IPS-20b (cell line): Measurements from ENCODE around the gene COL28A1.

Experiments used
- H3K27ac ChIP-seq: one replicate; pipeline ENCODE4 v1.5.1; 2013; ENCODE audit warnings: low read length
- H3K27me3 ChIP-seq: 2 replicates; pipeline ENCODE4 v1.6.1; 2013; ENCODE audit warnings: mild to moderate bottlenecking, low read length, inconsistent platforms; ENCODE audit not compliant: insufficient read depth
- H3K36me3 ChIP-seq: 2 replicates; pipeline ENCODE4 v1.6.1; 2013; ENCODE audit warnings: low read depth, mild to moderate bottlenecking, inconsistent platforms, low read length, moderate library complexity; ENCODE audit not compliant: insufficient read depth
- H3K4me1 ChIP-seq: 2 replicates; pipeline ENCODE4 v1.6.1; 2013; ENCODE audit warnings: mild to moderate bottlenecking, control low read depth, inconsistent platforms, low read length, moderate library complexity; ENCODE audit not compliant: insufficient read depth
- H3K4me3 ChIP-seq: 2 replicates; pipeline ENCODE4 v1.5.1; 2013; ENCODE audit warnings: mild to moderate bottlenecking, low read length, inconsistent platforms
- H3K9ac ChIP-seq: 2 replicates; pipeline ENCODE4 v1.6.1; 2013; ENCODE audit warnings: low read depth, mild to moderate bottlenecking, inconsistent platforms, low read length, moderate library complexity
- H3K9me3 ChIP-seq: 2 replicates; pipeline ENCODE4 v1.6.1; 2013; ENCODE audit warnings: mild to moderate bottlenecking, low read depth, low read length, inconsistent platforms; ENCODE audit not compliant: insufficient read depth

The COL28A1 gene

DNA sequence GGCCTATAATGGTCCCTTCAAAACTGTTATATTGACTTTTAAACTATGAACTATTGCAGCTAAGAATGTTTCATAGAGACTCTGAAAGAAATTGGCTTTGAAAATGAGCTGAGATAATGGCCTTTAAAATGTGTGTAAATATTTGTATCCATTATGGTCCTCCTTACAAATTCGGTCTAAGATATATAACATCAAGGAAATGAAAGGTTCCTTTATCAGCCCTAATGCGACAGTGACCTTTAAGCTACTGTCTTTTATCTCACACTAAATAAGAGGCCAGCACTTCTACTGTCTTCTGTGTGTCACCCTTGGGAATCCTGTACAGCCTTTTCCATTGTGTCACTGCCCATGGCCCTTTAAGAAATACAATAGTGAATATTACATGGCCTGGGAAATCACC lies 19.5 kb downstream of the COL28A1 start:
- H3K27ac ChIP-seq = no peak overlapping the region
- H3K27me3 ChIP-seq = no peaks in the 10 kb centered on the region
- no peak overlapping the region for H3K9ac ChIP-seq
- no peaks in the 10 kb centered on the region for H3K36me3 ChIP-seq
- no peaks in the 10 kb centered on the region for H3K9me3 ChIP-seq
- H3K4me3 ChIP-seq = no peak overlapping the region
- peaks cover 5% of the 10 kb centered on the region; the same call in 1 of the 2 replicates for H3K4me1 ChIP-seq

GRCh38 chr7:7512861-7513597 lies 22.6 kb downstream of the COL28A1 start:
- Histone ChIP-seq H3K27me3 (no peaks in the 10 kb centered on the region), H3K4me3 (no peak overlapping the region), H3K36me3 (no peaks in the 10 kb centered on the region), H3K27ac (no peak overlapping the region), H3K9me3 (no peaks in the 10 kb centered on the region), H3K4me1 (peaks cover 5% of the 10 kb centered on the region; the same call in 1 of the 2 replicates), H3K9ac (no peak overlapping the region)

DNA sequence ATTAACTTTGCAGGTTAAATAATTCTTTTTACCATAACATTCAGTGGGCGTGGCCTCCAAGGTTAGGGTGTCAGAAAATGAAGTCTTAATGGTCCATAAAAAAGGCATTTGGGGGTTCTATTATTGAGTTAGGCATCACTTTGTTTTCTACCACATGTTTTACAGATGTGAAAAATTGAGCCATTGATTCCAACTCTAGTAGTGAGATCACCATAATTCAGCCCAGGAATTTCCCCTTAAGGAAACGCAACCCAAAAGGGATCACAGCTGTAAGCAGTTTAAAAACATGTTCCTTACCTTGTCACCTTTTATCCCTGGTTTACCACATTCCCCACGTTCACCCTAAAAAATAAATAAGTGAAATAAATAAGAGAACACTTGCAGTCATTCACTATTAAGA lies 24.9 kb downstream of the COL28A1 start:
- Histone ChIP-seq H3K9ac (no peak overlapping the region), H3K36me3 (no peaks in the 10 kb centered on the region), H3K27me3 (no peaks in the 10 kb centered on the region), H3K4me1 (peaks cover 6% of the 10 kb centered on the region; the same call in 1 of the 2 replicates), H3K9me3 (no peaks in the 10 kb centered on the region), H3K4me3 (no peak overlapping the region), H3K27ac (no peak overlapping the region)

DNA sequence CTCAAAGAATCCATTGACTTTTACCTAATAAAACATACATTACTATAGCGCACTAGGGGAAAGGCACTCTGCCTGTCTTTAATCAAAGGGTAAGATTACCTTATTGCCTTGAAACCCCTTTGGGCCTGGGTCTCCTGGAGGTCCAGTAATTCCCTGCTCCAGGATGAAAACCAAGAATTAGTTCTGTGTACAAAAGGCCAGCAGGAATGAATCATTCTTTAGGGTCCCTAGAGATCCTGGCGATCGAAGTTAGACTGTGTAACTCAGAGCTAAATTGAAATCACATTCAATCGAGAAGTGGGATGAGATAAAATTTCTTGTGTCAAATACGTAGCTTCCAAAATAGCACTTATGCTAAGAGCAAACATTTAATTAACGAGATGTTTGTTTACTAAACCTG lies 29.8 kb downstream of the COL28A1 start:
- no peaks in the 10 kb centered on the region for H3K27me3 ChIP-seq
- no peak overlapping the region for H3K4me3 ChIP-seq
- no peaks in the 10 kb centered on the region for H3K36me3 ChIP-seq
- no peaks in the 10 kb centered on the region for H3K9me3 ChIP-seq
- no peak overlapping the region for H3K9ac ChIP-seq
- peaks cover 9% of the 10 kb centered on the region; the same call in 1 of the 2 replicates for H3K4me1 ChIP-seq
- no peak overlapping the region for H3K27ac ChIP-seq

DNA sequence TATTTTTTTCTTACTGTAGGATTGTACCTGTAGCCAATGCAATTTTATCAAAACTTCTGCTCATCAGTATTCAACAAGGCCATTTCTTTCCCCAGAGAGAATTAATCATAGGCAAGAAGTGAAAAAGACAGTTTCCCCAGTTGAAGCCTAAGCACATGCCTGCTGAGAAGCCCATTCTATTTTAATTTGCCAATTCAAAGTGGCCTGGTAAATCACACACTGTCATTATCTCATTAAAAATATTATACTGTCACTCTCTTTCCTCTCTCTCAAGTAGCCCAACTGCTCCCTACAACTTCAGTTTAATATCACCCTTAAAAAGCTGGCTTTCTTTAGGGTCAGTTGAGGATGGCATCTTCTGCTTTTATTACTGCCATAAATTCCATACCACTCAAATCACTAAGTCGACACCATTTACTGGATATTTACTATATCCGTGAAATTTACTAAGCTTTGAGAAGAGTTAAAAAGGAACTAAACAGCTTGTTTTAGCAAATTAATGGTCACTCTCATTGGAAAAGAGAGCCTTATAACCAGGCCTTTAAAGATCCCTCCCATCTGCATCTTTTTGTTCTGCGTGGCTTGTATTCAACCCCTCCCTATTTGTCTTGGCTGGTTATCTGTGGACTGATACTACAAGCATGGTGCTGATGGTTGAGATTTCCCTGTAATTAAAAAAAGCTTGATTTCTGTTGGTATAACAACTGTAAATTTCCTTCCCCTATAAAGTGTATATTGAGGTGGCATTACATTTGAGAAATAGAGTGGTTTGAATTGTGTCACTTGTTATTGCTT lies 30.6 kb downstream of the COL28A1 start:
- no peak overlapping the region for H3K9ac ChIP-seq
- H3K4me1 ChIP-seq = peaks cover 9% of the 10 kb centered on the region; the same call in 1 of the 2 replicates
- no peaks in the 10 kb centered on the region for H3K27me3 ChIP-seq
- no peaks in the 10 kb centered on the region for H3K36me3 ChIP-seq
- H3K27ac ChIP-seq = no peak overlapping the region
- H3K9me3 ChIP-seq = no peaks in the 10 kb centered on the region
- H3K4me3 ChIP-seq = no peak overlapping the region

GRCh38 chr7:7499892-7500291 lies 35.8 kb downstream of the COL28A1 start:
- no peak overlapping the region for H3K4me3 ChIP-seq
- H3K36me3 ChIP-seq = no peaks in the 10 kb centered on the region
- H3K9ac ChIP-seq = no peak overlapping the region
- no peaks in the 10 kb centered on the region for H3K27me3 ChIP-seq
- H3K4me1 ChIP-seq = peaks cover under 1% of the 10 kb centered on the region; the same call in 1 of the 2 replicates
- H3K9me3 ChIP-seq = no peaks in the 10 kb centered on the region
- H3K27ac ChIP-seq = no peak overlapping the region

DNA sequence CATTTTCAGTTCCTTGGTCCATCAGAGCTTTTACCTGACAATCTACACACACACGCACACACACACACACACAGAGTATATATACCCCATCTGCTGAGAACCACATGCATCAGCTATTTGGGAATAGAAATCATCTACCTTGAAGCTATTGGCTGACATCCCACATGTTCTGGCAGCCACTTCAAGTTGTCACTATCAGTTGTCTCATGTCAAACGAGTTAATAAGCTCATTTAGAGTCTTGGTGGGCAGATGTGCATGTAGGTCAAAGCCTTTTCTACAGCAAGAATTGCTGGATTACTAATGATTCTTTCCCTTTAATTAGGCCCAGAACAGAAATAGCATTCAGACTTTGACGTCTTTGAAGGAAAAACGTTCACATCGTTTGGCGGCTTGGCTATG lies 36.8 kb downstream of the COL28A1 start:
- no peaks in the 10 kb centered on the region for H3K36me3 ChIP-seq
- no peaks in the 10 kb centered on the region for H3K4me1 ChIP-seq
- no peak overlapping the region for H3K4me3 ChIP-seq
- H3K27ac ChIP-seq = no peak overlapping the region
- H3K9me3 ChIP-seq = no peaks in the 10 kb centered on the region
- H3K27me3 ChIP-seq = no peaks in the 10 kb centered on the region
- no peak overlapping the region for H3K9ac ChIP-seq

GRCh38 chr7:7496311-7496710 lies 39.4 kb downstream of the COL28A1 start:
- Histone ChIP-seq H3K9me3 (no peaks in the 10 kb centered on the region), H3K4me3 (no peak overlapping the region), H3K9ac (no peak overlapping the region), H3K36me3 (no peaks in the 10 kb centered on the region), H3K27ac (no peak overlapping the region), H3K27me3 (no peaks in the 10 kb centered on the region), H3K4me1 (no peaks in the 10 kb centered on the region)

DNA sequence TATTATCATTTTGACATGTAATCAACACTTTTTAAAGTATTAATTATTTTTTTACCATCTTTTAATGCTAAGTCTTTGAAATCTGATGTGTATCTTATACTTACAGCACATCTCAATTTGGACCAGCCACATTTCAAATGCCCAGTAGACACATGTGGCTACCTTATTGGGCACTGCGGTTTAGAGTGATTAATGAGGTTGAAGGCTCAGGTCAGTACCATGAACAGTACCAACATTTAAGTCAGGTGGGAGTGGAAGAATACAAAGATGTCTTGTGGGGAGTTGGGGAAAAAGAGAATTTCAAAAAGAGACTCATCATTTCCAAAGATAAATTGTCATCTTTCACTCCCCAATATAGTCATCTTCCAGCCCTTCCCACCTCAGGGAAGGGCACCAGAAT lies 40.5 kb downstream of the COL28A1 start:
- Histone ChIP-seq H3K27me3 (no peaks in the 10 kb centered on the region), H3K9me3 (no peaks in the 10 kb centered on the region), H3K36me3 (no peaks in the 10 kb centered on the region), H3K9ac (no peak overlapping the region), H3K27ac (no peak overlapping the region), H3K4me3 (no peak overlapping the region), H3K4me1 (no peaks in the 10 kb centered on the region)

DNA sequence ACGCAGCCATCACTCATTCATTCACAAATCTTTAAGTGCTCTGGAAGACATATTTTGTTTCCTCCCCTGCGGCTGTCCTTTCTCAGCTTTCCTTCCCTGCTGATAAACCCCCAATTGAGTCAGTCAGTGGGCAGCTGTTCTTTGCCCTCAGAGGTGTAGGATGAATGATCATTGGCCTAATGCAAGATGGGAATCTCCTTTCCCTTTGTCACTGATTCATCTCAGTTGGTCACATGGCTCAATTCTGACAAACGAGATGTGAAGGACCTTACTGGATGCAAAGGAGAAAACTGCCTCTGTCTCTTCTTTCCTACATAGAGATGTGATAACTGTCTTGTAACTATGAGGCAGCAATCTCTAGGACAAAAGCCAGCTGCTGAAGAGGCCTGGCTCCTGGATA lies 44.6 kb downstream of the COL28A1 start:
- Histone ChIP-seq H3K36me3 (no peaks in the 10 kb centered on the region), H3K4me3 (no peak overlapping the region), H3K27ac (no peak overlapping the region), H3K4me1 (no peaks in the 10 kb centered on the region), H3K9me3 (0 out of 2 replicates have a peak, but pooled peaks cover 6% of the 10 kb centered on the region), H3K27me3 (no peaks in the 10 kb centered on the region), H3K9ac (no peak overlapping the region)

- no peaks in the 10 kb centered on the region for H3K4me1 ChIP-seq
- H3K9me3 ChIP-seq = 0 out of 2 replicates have a peak, but pooled peaks cover 6% of the 10 kb centered on the region
- H3K27me3 ChIP-seq = no peaks in the 10 kb centered on the region
- no peaks in the 10 kb centered on the region for H3K36me3 ChIP-seq
- H3K27ac ChIP-seq = no peak overlapping the region
- no peak overlapping the region for H3K4me3 ChIP-seq
- H3K9ac ChIP-seq = no peak overlapping the region
These were observed 45.7 kb downstream of the COL28A1 start for GRCh38 chr7:7490003-7490402.

DNA sequence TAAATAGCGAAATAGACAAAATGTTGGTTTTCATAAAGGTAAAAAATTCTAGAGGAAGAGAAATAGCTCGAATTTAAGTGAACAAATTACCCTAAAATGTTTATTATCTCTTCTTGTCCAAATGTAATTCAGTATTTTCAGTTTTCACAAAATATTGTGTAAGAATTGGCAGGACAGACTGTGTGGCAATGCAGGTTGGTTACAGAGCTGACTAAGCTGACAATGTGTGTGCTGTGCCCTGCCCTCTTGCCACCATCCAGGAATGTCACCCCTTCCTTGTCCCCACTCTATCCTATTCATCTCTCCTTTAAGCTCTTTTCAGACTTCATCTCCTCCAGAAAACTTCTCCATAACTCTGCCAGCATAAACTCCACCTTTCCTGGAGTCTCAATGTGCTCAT lies 46.1 kb downstream of the COL28A1 start:
- Histone ChIP-seq H3K9ac (no peak overlapping the region), H3K36me3 (no peaks in the 10 kb centered on the region), H3K27me3 (no peaks in the 10 kb centered on the region), H3K9me3 (0 out of 2 replicates have a peak, but pooled peaks cover 6% of the 10 kb centered on the region), H3K27ac (no peak overlapping the region), H3K4me3 (no peak overlapping the region), H3K4me1 (no peaks in the 10 kb centered on the region)
